H9 (cell line): ENCODE data around the gene TJAP1. TPM values are rescaled to one million over a fixed set of nuclear protein-coding genes. Genes with fewer than 3 reads are reported as not detected.
A peak's percentile ranks its signal among the peaks of the same experiment; 100 is the strongest.

Source experiments
- DNase-seq: peaks from one replicate; pipeline ENCODE4 v3.0.0-alpha.2; 2017
- H2AFZ ChIP-seq: one replicate; pipeline ENCODE4 v1.6.1; 2013; ENCODE audit warnings: mild to moderate bottlenecking, low read length, control low read depth, moderate library complexity
- H2AK5ac ChIP-seq: 2 replicates; pipeline ENCODE4 v1.6.1; 2013; ENCODE audit warnings: low read length, control low read depth, mixed read lengths; ENCODE audit not compliant: insufficient read length
- H2BK120ac ChIP-seq: one replicate; pipeline ENCODE4 v1.6.1; 2013; ENCODE audit warnings: low read depth, mild to moderate bottlenecking, low read length, control low read depth, inconsistent platforms; ENCODE audit not compliant: poor library complexity, severe bottlenecking
- H2BK12ac ChIP-seq: 2 replicates; pipeline ENCODE4 v1.6.1; 2013; ENCODE audit warnings: low read length, control low read depth, mixed read lengths, low read depth; ENCODE audit not compliant: insufficient read length
- H2BK15ac ChIP-seq: 2 replicates; pipeline ENCODE4 v1.6.1; 2013; ENCODE audit warnings: low read depth, low read length, control low read depth
- H2BK20ac ChIP-seq: one replicate; pipeline ENCODE4 v1.6.1; 2013; ENCODE audit warnings: low read depth, mild to moderate bottlenecking, low read length, control low read depth, inconsistent platforms; ENCODE audit not compliant: poor library complexity, severe bottlenecking
- H2BK5ac ChIP-seq: 2 replicates; pipeline ENCODE4 v1.6.1; 2013; ENCODE audit warnings: low read length, control low read depth, mixed read lengths; ENCODE audit not compliant: insufficient read length
- H3K14ac ChIP-seq: 2 replicates; pipeline ENCODE4 v1.6.1; 2013; ENCODE audit warnings: low read length, control low read depth; ENCODE audit not compliant: insufficient read depth
- H3K18ac ChIP-seq: 2 replicates; pipeline ENCODE4 v1.6.1; 2013; ENCODE audit warnings: low read depth, mild to moderate bottlenecking, mixed read lengths, low read length, control low read depth; ENCODE audit not compliant: insufficient read length
- H3K23ac ChIP-seq: 2 replicates; pipeline ENCODE4 v1.6.1; 2013; ENCODE audit warnings: low read length, control low read depth, mixed read lengths, low read depth; ENCODE audit not compliant: insufficient read length
- H3K23me2 ChIP-seq: 2 replicates; pipeline ENCODE4 v1.6.1; 2013; ENCODE audit warnings: low read depth, mild to moderate bottlenecking, mixed read lengths, low read length, control low read depth; ENCODE audit not compliant: insufficient read length, poor library complexity, severe bottlenecking
- H3K27ac ChIP-seq: 2 replicates; pipeline ENCODE4 v1.5.1; 2013; ENCODE audit warnings: low read length, control low read depth, mixed read lengths, low read depth; ENCODE audit not compliant: insufficient read length
- H3K27me3 ChIP-seq: 2 replicates; pipeline ENCODE4 v1.6.1; 2013; ENCODE audit warnings: low read length, control low read depth, inconsistent platforms; ENCODE audit not compliant: insufficient read depth
- H3K4ac ChIP-seq: 2 replicates; pipeline ENCODE4 v1.6.1; 2013; ENCODE audit warnings: low read depth, mild to moderate bottlenecking, control low read depth, inconsistent platforms, low read length, moderate library complexity
- H3K4me1 ChIP-seq: 2 replicates; pipeline ENCODE4 v1.6.1; 2013; ENCODE audit warnings: low read length, control low read depth, inconsistent platforms; ENCODE audit not compliant: insufficient read depth
- H3K4me2 ChIP-seq: 2 replicates; pipeline ENCODE4 v1.6.1; 2013; ENCODE audit warnings: low read length, control low read depth, mixed read lengths; ENCODE audit not compliant: insufficient read length, insufficient read depth
- H3K56ac ChIP-seq: 2 replicates; pipeline ENCODE4 v1.6.1; 2013; ENCODE audit warnings: low read depth, mild to moderate bottlenecking, mixed read lengths, low read length, control low read depth; ENCODE audit not compliant: insufficient read length
- H3K79me1 ChIP-seq: 2 replicates; pipeline ENCODE4 v1.6.1; 2013; ENCODE audit warnings: low read depth, mild to moderate bottlenecking, moderate library complexity, low read length, control low read depth, inconsistent platforms; ENCODE audit not compliant: insufficient read depth, poor library complexity, severe bottlenecking
- H3K79me2 ChIP-seq: 2 replicates; pipeline ENCODE4 v1.6.1; 2013; ENCODE audit warnings: low read length, control low read depth, inconsistent platforms; ENCODE audit not compliant: insufficient read depth
- H3K9ac ChIP-seq: 2 replicates; pipeline ENCODE4 v1.6.1; 2013; ENCODE audit warnings: low read length, control low read depth, mixed read lengths; ENCODE audit not compliant: insufficient read length; ENCODE audit errors: extremely low read depth
- H3K9me3 ChIP-seq: one replicate; pipeline ENCODE4 v1.6.1; 2013; ENCODE audit warnings: low read depth, low read length, inconsistent platforms; ENCODE audit not compliant: control insufficient read depth
- H3T11ph ChIP-seq: one replicate; pipeline ENCODE4 v1.6.1; 2013; ENCODE audit warnings: mild to moderate bottlenecking, low read length, control low read depth, inconsistent platforms
- H4K20me1 ChIP-seq: one replicate; pipeline ENCODE4 v1.6.1; 2013; ENCODE audit not compliant: control insufficient read depth, insufficient read length, insufficient read depth
- H4K5ac ChIP-seq: 2 replicates; pipeline ENCODE4 v1.6.1; 2013; ENCODE audit warnings: low read depth, mild to moderate bottlenecking, mixed read lengths, low read length, control low read depth; ENCODE audit not compliant: insufficient read length
- H4K8ac ChIP-seq: replicated peaks from 2 replicates; pipeline ENCODE4 v1.6.1; 2013; ENCODE audit warnings: low read length, control low read depth, mixed read lengths, low read depth; ENCODE audit not compliant: insufficient read length
- H4K91ac ChIP-seq: 2 replicates; pipeline ENCODE4 v1.6.1; 2013; ENCODE audit warnings: low read depth, mild to moderate bottlenecking, moderate library complexity, mixed read lengths, low read length, control low read depth; ENCODE audit not compliant: insufficient read length
- H3K27ac Mint-ChIP-seq, 3 experiments: 2 replicates in 2 of 3; 3 replicates in 1 of 3; pipeline ENCODE4 v1.8.0; 2020 to 2021; ENCODE audit warnings: mixed read lengths in 3 of 3, mild to moderate bottlenecking in 1 of 3, moderate library complexity in 1 of 3
- H3K27me3 Mint-ChIP-seq: 2 replicates; pipeline ENCODE4 v1.8.0; 2021; ENCODE audit warnings: low read depth, mild to moderate bottlenecking, moderate library complexity, mixed read lengths
- H3K36me3 Mint-ChIP-seq, 3 experiments: 2 replicates in 2 of 3; 3 replicates in 1 of 3; pipeline ENCODE4 v1.8.0; 2020 to 2021; ENCODE audit warnings: low read depth in 3 of 3, mixed read lengths in 3 of 3; ENCODE audit not compliant: insufficient read depth in 1 of 3
- H3K4me1 Mint-ChIP-seq, 2 experiments: 2 replicates each; pipeline ENCODE4 v1.8.0; 2020; ENCODE audit warnings: mixed read lengths in 2 of 2
- H3K4me3 Mint-ChIP-seq, 2 experiments: 2 replicates in 1 of 2; 3 replicates in 1 of 2; pipeline ENCODE4 v1.8.0; 2020 to 2021; ENCODE audit warnings: mild to moderate bottlenecking in 2 of 2, mixed read lengths in 2 of 2, moderate library complexity in 1 of 2
- H3K9me3 Mint-ChIP-seq, 2 experiments: 2 replicates in 1 of 2; 3 replicates in 1 of 2; pipeline ENCODE4 v1.8.0; 2020; ENCODE audit warnings: mild to moderate bottlenecking in 2 of 2, mixed read lengths in 2 of 2, moderate library complexity in 1 of 2
- WGBS: extraction: QIAGEN DNeasy Blood & Tissue Kit; methylation state at CpG from one replicate; pipeline ENCODE4 v1.1.7; 2013; ENCODE audit warnings: missing lambda C conversion rate, low lambda C conversion rate, mixed read lengths; ENCODE audit not compliant: insufficient read length; ENCODE audit errors: extremely low coverage; 5-methylcytosine and 5-hydroxymethylcytosine counted together
- total RNA-seq: library from RNA; stranded (reverse); gene quantifications from 2 replicates; pipeline ENCODE4 v1.2.1, GENCODE V29; 2021
- TF ChIP-seq, protein P1 (sequence below): fragments of 200-600 bp; sonication (generic); conservative IDR thresholded peaks from 3 replicates; pipeline ENCODE4 v1.8.0; 2021; ENCODE audit warnings: antibody characterized with exemption, mild to moderate bottlenecking

Gene TJAP1
- total RNA-seq, 1 experiment from 2014 or later, result 45.1 TPM

DNA sequence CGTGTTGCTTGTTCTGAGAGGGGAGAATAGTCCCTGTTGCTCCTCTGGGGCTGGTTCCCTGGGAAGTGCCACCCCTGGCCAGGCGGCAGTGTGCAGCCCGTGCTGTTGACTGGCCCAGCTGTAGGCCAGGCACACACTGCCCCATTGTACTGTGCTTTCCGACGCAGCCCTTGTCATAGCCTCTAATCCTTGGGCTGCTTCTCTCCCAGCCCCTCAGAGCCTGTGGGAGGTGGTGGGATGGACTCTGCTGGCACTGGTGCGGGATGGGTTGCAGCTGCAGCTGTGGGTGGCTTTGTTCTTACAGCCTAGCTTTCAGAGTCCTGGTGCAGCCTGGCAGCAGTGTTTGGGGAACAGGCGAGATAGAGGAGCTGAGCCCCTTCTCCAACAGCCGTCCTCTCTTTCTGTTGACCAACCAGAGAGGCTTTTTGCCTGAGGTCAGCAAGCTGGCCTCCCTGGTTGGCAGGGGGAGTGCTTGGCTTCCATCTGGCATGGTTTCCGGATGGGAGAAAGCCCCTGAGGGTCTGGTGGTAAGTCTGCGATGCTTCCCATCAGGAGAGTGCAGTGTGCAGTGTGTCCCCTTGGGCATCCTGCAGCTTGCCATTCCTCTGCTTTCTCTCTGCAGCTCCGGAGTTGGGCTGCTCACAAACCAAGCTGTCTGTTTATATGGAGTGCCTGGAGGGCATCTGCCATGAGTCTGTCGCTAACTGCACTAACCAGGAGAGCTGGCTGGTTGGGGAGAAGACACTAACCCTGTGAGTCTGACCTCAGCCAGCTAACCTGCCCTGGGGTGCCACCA, 12.1 kb downstream of the TJAP1 start:
- H2BK15ac ChIP-seq, result no peak overlapping the region
- H3K27me3 Mint-ChIP-seq, result no peaks in the 10 kb centered on the region
- H3K27me3 ChIP-seq, result no peaks in the 10 kb centered on the region
- no peak overlapping the region for H2AK5ac ChIP-seq
- H2AFZ ChIP-seq, result no peak overlapping the region
- H3K9ac ChIP-seq, result no peak overlapping the region
- H3K18ac ChIP-seq, result no peak overlapping the region
- no peak overlapping the region for H3T11ph ChIP-seq
- peaks cover 18 to 23% of the 10 kb centered on the region in 2 experiments for H3K4me1 Mint-ChIP-seq
- no peak overlapping the region for H2BK5ac ChIP-seq
- no CpG with 5 or more reads among the region's 12 CpGs for WGBS
- no peaks in the 10 kb centered on the region for H3K9me3 Mint-ChIP-seq
- H3K27ac ChIP-seq, result no peak overlapping the region
- no peaks in the 10 kb centered on the region for H3K9me3 ChIP-seq
- no peak overlapping the region for H3K23ac ChIP-seq
- no peak overlapping the region; the same call in 1 of the 2 replicates for H3K14ac ChIP-seq
- no peak overlapping the region for H2BK120ac ChIP-seq
- H3K4ac ChIP-seq, result no peak overlapping the region
- TF ChIP-seq, protein P1, sequence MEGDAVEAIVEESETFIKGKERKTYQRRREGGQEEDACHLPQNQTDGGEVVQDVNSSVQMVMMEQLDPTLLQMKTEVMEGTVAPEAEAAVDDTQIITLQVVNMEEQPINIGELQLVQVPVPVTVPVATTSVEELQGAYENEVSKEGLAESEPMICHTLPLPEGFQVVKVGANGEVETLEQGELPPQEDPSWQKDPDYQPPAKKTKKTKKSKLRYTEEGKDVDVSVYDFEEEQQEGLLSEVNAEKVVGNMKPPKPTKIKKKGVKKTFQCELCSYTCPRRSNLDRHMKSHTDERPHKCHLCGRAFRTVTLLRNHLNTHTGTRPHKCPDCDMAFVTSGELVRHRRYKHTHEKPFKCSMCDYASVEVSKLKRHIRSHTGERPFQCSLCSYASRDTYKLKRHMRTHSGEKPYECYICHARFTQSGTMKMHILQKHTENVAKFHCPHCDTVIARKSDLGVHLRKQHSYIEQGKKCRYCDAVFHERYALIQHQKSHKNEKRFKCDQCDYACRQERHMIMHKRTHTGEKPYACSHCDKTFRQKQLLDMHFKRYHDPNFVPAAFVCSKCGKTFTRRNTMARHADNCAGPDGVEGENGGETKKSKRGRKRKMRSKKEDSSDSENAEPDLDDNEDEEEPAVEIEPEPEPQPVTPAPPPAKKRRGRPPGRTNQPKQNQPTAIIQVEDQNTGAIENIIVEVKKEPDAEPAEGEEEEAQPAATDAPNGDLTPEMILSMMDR, result no peak
- no peak overlapping the region for H3K4me2 ChIP-seq
- H2BK20ac ChIP-seq, result no peak overlapping the region
- peak overlapping the region in 1 of 2 experiments; percentile 48; a peak in 1 of 5 replicates for H3K4me3 Mint-ChIP-seq
- H3K56ac ChIP-seq, result no peak overlapping the region
- no peak for DNase-seq
- H3K36me3 Mint-ChIP-seq, result peaks cover 0 to 4% (median 0%) of the 10 kb centered on the region in 3 experiments; a peak in 3 of 7 replicates
- no peak overlapping the region for H4K5ac ChIP-seq
- no peaks in the 10 kb centered on the region for H4K20me1 ChIP-seq
- H3K4me1 ChIP-seq, result peaks cover 3% of the 10 kb centered on the region; the same call in 1 of the 2 replicates
- peaks cover 16% of the 10 kb centered on the region for H3K79me1 ChIP-seq
- H3K27ac Mint-ChIP-seq, result peak overlapping the region; percentile 7 to 83 (median 78); a peak in 5 of 7 replicates
- no peak overlapping the region for H4K91ac ChIP-seq
- peaks cover 5% of the 10 kb centered on the region; the same call in 1 of the 2 replicates for H3K79me2 ChIP-seq
- H3K23me2 ChIP-seq, result no peaks in the 10 kb centered on the region
- H2BK12ac ChIP-seq, result no peak overlapping the region
- no peak overlapping the region for H4K8ac ChIP-seq
